Parathyroid adenoma (tissue), 2 donors: ENCODE measurements around the gene ATXN10.
A peak's percentile ranks its signal among the peaks of the same experiment; 100 is the strongest.

Experiments
- H2AFZ ChIP-seq: fragments of 300-600 bp; sonication (generic); one replicate; pipeline ENCODE4 v1.7.0; 2017; ENCODE audit warnings: antibody characterized with exemption, mild to moderate bottlenecking
- H3K27ac ChIP-seq: fragments of 300-600 bp; sonication (generic); one replicate; pipeline ENCODE4 v1.7.0; 2017
- H3K27me3 ChIP-seq: fragments of 300-600 bp; sonication (generic); one replicate; pipeline ENCODE4 v1.7.0; 2017; ENCODE audit warnings: low read length; ENCODE audit not compliant: control insufficient read depth, insufficient read depth
- H3K36me3 ChIP-seq: fragments of 300-600 bp; sonication (generic); one replicate; pipeline ENCODE4 v1.7.0; 2017; ENCODE audit warnings: low read length; ENCODE audit not compliant: control insufficient read depth, insufficient read depth
- H3K4me1 ChIP-seq: fragments of 300-600 bp; sonication (generic); one replicate; pipeline ENCODE4 v1.7.0; 2017; ENCODE audit warnings: control low read depth
- H3K4me2 ChIP-seq: fragments of 300-600 bp; sonication (generic); one replicate; pipeline ENCODE4 v1.7.0; 2017; ENCODE audit warnings: low read length
- H3K4me3 ChIP-seq: fragments of 300-600 bp; sonication (generic); one replicate; pipeline ENCODE4 v1.7.0; 2017; ENCODE audit warnings: low read depth, low read length
- H3K79me2 ChIP-seq: fragments of 300-600 bp; sonication (generic); one replicate; pipeline ENCODE4 v1.7.0; 2017; ENCODE audit warnings: control low read depth
- H3K9ac ChIP-seq: fragments of 300-600 bp; sonication (generic); one replicate; pipeline ENCODE4 v1.7.0; 2017; ENCODE audit warnings: mild to moderate bottlenecking
- H3K9me3 ChIP-seq: fragments of 300-600 bp; sonication (generic); one replicate; pipeline ENCODE4 v1.7.0; 2017; ENCODE audit warnings: low read length; ENCODE audit not compliant: control insufficient read depth
- TF ChIP-seq, protein P1 (sequence below): fragments of 300-600 bp; sonication (generic); IDR thresholded peaks from one replicate; pipeline ENCODE4 v1.7.0; 2017; ENCODE audit warnings: antibody characterized with exemption, mild to moderate bottlenecking
- donor health status: primary hyperparathyroidism.

ATXN10 gene

DNA sequence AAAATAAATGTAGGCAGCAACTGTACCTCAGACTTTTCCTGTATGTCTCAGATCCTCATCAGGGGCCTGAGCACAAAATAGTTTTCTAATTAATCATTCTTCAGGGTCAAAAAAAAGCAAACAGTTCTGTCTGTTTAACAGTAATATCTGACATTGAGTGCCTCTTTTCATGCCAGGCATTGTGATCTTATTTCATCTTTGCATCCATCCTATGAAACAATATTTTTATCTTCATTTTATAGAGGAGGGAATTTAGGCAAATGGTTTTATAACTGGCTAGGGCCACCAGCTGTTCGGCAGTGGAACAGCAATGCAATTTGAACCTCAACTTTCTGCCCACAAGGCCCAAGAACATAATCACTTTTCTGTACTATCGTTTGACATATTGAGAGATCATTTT lies 159.8 kb downstream of the ATXN10 start:
- no peaks in the 10 kb centered on the region for H3K4me1 ChIP-seq
- H3K27me3 ChIP-seq = no peaks in the 10 kb centered on the region
- H3K79me2 ChIP-seq = no peaks in the 10 kb centered on the region
- TF ChIP-seq, protein P1, sequence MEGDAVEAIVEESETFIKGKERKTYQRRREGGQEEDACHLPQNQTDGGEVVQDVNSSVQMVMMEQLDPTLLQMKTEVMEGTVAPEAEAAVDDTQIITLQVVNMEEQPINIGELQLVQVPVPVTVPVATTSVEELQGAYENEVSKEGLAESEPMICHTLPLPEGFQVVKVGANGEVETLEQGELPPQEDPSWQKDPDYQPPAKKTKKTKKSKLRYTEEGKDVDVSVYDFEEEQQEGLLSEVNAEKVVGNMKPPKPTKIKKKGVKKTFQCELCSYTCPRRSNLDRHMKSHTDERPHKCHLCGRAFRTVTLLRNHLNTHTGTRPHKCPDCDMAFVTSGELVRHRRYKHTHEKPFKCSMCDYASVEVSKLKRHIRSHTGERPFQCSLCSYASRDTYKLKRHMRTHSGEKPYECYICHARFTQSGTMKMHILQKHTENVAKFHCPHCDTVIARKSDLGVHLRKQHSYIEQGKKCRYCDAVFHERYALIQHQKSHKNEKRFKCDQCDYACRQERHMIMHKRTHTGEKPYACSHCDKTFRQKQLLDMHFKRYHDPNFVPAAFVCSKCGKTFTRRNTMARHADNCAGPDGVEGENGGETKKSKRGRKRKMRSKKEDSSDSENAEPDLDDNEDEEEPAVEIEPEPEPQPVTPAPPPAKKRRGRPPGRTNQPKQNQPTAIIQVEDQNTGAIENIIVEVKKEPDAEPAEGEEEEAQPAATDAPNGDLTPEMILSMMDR = peak; percentile 32
- no peak overlapping the region for H3K9ac ChIP-seq
- H3K27ac ChIP-seq = no peak overlapping the region
- no peak overlapping the region for H2AFZ ChIP-seq
- no peak overlapping the region for H3K4me3 ChIP-seq
- no peaks in the 10 kb centered on the region for H3K9me3 ChIP-seq
- no peaks in the 10 kb centered on the region for H3K36me3 ChIP-seq
- H3K4me2 ChIP-seq = no peak overlapping the region

DNA sequence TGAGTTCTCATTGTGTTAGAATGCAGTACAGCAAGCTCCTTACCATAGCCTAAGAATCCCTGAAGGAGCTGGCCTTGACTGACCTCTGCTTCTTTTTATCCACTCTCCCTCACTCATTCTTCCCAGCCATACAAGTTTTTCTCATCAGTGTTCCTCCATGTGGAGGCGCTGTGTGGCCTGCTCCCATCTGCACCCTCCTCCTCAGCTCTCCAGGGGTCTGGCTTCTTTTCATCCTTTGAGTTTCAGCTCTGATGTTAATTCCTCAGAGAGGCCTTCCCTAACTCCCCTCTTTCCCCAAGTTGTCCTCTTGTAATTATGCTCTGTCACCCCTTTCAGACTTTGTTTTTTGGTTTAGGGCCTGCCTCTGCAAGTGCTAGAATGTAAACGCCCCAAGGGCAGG lies 160.5 kb downstream of the ATXN10 start:
- Histone ChIP-seq H3K4me3 (no peak overlapping the region), H3K4me1 (no peaks in the 10 kb centered on the region), H3K4me2 (no peak overlapping the region), H2AFZ (no peak overlapping the region), H3K27me3 (no peaks in the 10 kb centered on the region), H3K9ac (no peak overlapping the region), H3K27ac (no peak overlapping the region), H3K79me2 (no peaks in the 10 kb centered on the region), H3K36me3 (no peaks in the 10 kb centered on the region), H3K9me3 (no peaks in the 10 kb centered on the region)
- TF ChIP-seq, protein P1 = no peak

DNA sequence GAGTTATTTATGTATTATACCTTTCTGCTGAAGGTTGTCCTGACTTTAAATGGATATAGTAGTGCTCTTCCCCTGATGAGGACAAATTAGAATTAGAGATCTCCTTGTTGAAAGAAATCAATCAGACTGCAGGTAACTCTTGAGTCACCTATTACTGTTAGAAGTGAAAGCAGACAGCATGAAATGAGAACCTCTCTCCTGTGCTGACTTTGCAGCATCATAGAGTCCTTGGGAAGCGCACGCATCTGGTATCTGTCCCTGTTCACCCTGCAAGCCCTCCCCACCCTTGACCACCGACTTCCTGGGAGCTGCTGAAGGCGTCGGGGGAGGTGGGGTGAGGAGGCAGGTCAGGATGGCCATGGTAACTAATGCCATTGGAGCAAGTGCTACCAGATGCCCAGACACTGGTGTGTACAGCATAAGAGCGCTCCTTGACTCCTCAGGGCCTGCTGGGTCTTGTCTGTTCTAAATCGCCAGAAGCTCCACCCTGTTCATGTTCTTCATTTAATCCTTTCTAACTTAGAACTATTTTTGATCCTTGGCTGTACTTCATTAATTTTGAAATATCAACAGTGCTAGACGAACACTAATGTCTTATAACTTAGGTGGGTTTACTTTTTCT lies 161.4 kb downstream of the ATXN10 start:
- Histone ChIP-seq H3K4me2 (no peak overlapping the region), H3K4me3 (no peak overlapping the region), H2AFZ (no peak overlapping the region), H3K9me3 (no peaks in the 10 kb centered on the region), H3K9ac (no peak overlapping the region), H3K79me2 (no peaks in the 10 kb centered on the region), H3K27me3 (no peaks in the 10 kb centered on the region), H3K27ac (no peak overlapping the region), H3K36me3 (no peaks in the 10 kb centered on the region), H3K4me1 (no peaks in the 10 kb centered on the region)
- TF ChIP-seq, protein P1 = no peak

DNA sequence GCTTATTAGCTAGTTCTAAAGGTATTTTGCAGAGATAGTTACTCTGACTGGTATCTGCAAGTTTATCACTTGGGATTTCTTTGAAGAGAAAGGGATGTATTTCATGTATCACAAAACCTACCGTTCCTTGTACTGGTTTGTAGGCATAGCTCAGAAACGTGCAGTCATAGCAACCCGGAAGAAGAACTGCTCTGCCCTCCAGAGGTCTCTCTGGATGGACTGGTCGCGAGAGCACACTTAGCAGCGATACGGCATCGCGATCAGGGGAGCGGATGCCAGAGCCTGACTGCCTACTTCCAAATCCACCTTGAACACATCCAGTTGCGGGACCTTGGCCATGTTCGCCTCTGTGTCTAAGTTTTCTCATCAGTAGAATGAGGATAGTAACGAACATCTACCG lies 162.0 kb downstream of the ATXN10 start:
- H3K9ac ChIP-seq = no peak overlapping the region
- H3K4me1 ChIP-seq = no peaks in the 10 kb centered on the region
- H3K4me2 ChIP-seq = no peak overlapping the region
- H3K9me3 ChIP-seq = no peaks in the 10 kb centered on the region
- no peak overlapping the region for H2AFZ ChIP-seq
- H3K36me3 ChIP-seq = no peaks in the 10 kb centered on the region
- TF ChIP-seq, protein P1 = no peak
- H3K27ac ChIP-seq = no peak overlapping the region
- H3K4me3 ChIP-seq = no peak overlapping the region
- H3K27me3 ChIP-seq = no peaks in the 10 kb centered on the region
- no peaks in the 10 kb centered on the region for H3K79me2 ChIP-seq

DNA sequence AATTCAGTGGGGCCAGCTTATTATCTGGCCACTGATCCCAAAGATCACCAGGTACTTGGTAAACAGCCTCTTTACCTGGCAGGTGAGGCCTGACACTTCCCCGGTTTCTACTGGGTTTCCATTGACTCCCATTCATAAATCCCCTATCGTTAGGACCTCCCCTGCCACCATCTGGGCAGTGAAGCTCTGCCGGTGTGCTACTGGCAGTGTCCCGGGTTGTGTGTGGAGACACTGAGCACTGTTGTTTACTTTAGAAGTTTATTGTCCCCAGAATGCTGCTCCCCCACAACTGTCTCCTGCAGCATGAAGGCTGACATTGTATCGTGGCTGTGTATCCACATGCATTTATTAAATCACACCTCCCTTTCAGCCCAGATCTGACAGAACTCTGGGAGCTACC lies 162.6 kb downstream of the ATXN10 start:
- H2AFZ ChIP-seq = no peak overlapping the region

More for the DNA sequence above, 162.6 kb downstream of the ATXN10 start:
- Histone ChIP-seq H3K4me1 (no peaks in the 10 kb centered on the region), H3K9me3 (no peaks in the 10 kb centered on the region), H3K36me3 (no peaks in the 10 kb centered on the region), H3K79me2 (no peaks in the 10 kb centered on the region), H3K27ac (no peak overlapping the region), H3K9ac (no peak overlapping the region), H3K4me2 (no peak overlapping the region), H3K4me3 (no peak overlapping the region), H3K27me3 (no peaks in the 10 kb centered on the region)
- TF ChIP-seq, protein P1 = no peak
